Measurements from ENCODE around the gene GNAI3.

The GNAI3 gene

DNA sequence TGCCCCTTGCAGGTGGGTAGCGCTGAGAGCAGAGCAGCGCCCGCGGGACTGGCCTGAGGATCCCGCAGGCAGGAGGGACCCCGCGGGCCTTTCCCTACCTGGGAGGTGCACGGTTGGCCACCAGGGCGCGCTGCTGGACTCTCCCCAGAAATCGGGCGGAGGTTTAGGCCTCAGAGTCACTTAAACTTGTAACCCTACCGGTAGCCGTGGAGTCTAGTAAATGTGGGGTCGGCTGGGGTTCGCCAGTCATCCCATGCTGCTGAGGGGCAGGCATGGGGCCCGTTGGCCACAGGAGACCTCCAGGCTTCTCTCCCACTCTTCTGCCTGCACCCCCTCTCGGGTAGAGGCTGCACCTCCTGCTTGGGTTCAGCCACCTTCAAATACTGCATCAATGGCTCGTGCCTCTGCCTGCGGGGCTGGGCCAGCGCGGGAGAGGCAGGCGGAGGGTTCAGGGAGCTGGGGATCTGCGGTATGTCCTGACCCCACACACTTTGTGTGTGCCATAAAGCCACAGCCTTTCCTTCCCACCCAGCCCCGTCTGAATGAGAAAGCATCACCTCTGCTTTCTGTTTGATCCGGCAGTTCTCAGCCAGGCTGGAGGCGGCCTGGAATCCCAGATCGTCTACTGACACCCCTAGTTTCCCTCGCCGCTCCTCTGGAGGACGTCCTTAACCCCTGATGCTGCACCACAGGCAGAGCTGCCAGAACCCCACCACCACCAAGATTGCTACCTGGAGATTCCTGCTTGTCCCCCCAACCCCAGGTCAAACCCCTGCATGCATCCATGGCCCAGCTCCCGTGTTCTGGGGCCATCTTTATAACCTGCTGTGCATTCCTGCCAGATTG, 95.2 kb downstream of the GNAI3 start (continued):
- TF ChIP-seq ZNF555 (tag by site-specific recombination; conservative IDR thresholded peaks at IDR 0.05) (no peak), ZNF362 (tag by site-specific recombination; IDR thresholded peaks at IDR 0.05) (no peak), ZNF350 (tag by site-specific recombination; IDR thresholded peaks at IDR 0.05) (no peak), ZNF138 (tag by site-specific recombination; IDR thresholded peaks at IDR 0.05; ENCODE audit: borderline replicate concordance) (no peak), KLF8 (tag by site-specific recombination; IDR thresholded peaks at IDR 0.05) (no peak), ZNF169 (tag by site-specific recombination; IDR thresholded peaks at IDR 0.05) (no peak)
- TF ChIP-seq, protein P1, sequence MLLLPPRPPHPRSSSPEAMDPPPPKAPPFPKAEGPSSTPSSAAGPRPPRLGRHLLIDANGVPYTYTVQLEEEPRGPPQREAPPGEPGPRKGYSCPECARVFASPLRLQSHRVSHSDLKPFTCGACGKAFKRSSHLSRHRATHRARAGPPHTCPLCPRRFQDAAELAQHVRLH (tag by site-specific recombination; IDR thresholded peaks at IDR 0.05): no peak
- TF ChIP-seq, protein P2, sequence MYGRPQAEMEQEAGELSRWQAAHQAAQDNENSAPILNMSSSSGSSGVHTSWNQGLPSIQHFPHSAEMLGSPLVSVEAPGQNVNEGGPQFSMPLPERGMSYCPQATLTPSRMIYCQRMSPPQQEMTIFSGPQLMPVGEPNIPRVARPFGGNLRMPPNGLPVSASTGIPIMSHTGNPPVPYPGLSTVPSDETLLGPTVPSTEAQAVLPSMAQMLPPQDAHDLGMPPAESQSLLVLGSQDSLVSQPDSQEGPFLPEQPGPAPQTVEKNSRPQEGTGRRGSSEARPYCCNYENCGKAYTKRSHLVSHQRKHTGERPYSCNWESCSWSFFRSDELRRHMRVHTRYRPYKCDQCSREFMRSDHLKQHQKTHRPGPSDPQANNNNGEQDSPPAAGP (tag by site-specific recombination; IDR thresholded peaks at IDR 0.05): no peak

DNA sequence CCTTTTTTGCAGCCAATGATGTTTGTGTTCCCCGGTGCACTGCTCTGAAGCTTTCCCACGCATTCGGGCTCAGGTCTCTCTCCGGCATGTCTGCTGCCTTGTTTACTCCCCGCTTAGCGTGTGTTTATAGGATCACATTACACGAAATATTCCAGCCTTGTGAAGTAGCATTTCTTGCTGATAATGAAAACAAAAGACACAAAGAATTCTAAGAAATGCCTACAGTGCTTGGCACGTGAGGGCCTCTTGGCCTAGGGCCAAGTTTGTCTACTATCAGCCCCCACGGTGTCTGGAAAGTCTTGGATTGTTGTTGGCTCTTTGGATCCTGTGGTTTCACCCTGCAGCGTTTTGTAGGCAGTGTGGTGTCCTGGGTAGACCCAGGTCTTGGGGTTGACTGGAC, 96.3 kb downstream of the GNAI3 start:
- TF ChIP-seq ZNF677 (tag by site-specific recombination; IDR thresholded peaks at IDR 0.05) (no peak), HIC1 (tag by site-specific recombination; IDR thresholded peaks at IDR 0.05) (no peak), ZNF221 (tag by site-specific recombination; IDR thresholded peaks at IDR 0.05; ENCODE audit: borderline replicate concordance) (no peak), ZNF223 (tag by site-specific recombination; IDR thresholded peaks at IDR 0.05) (no peak), ZNF174 (tag by site-specific recombination; IDR thresholded peaks at IDR 0.05) (no peak), ZNF354C (tag by site-specific recombination; IDR thresholded peaks at IDR 0.05; ENCODE audit: borderline replicate concordance, low read depth) (no peak), ZNF433 (tag by site-specific recombination; IDR thresholded peaks at IDR 0.05; ENCODE audit: low read depth) (no peak), ZNF514 (tag by site-specific recombination; IDR thresholded peaks at IDR 0.05) (no peak), ZBTB48 (tag by site-specific recombination; IDR thresholded peaks at IDR 0.05) (no peak), ZNF518A (tag by site-specific recombination; conservative IDR thresholded peaks at IDR 0.05; ENCODE audit: low read depth) (no peak), ZNF548 (tag by site-specific recombination; IDR thresholded peaks at IDR 0.05) (no peak), ZNF623 (tag by site-specific recombination; IDR thresholded peaks at IDR 0.05) (no peak), ZNF521 (tag by site-specific recombination; IDR thresholded peaks at IDR 0.05) (no peak)
- TF ChIP-seq, protein P3, sequence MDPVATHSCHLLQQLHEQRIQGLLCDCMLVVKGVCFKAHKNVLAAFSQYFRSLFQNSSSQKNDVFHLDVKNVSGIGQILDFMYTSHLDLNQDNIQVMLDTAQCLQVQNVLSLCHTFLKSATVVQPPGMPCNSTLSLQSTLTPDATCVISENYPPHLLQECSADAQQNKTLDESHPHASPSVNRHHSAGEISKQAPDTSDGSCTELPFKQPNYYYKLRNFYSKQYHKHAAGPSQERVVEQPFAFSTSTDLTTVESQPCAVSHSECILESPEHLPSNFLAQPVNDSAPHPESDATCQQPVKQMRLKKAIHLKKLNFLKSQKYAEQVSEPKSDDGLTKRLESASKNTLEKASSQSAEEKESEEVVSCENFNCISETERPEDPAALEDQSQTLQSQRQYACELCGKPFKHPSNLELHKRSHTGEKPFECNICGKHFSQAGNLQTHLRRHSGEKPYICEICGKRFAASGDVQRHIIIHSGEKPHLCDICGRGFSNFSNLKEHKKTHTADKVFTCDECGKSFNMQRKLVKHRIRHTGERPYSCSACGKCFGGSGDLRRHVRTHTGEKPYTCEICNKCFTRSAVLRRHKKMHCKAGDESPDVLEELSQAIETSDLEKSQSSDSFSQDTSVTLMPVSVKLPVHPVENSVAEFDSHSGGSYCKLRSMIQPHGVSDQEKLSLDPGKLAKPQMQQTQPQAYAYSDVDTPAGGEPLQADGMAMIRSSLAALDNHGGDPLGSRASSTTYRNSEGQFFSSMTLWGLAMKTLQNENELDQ (tag by site-specific recombination; IDR thresholded peaks at IDR 0.05; ENCODE audit: low read depth): no peak
- Histone ChIP-seq H3K36me3 (ENCODE audit: control insufficient read depth in 2 of 2, insufficient read depth in 1 of 2, low read length in 2 of 2) (no peaks in the 10 kb centered on the region), H3K9me3 (ENCODE audit: control insufficient read depth, insufficient read depth, low read depth, low read length) (no peaks in the 10 kb centered on the region), H3K27ac (ENCODE audit: extremely low read depth, low read depth, low read length) (no peak overlapping the region), H3K4me1 (ENCODE audit: control insufficient read depth, insufficient read depth, low read length) (no peaks in the 10 kb centered on the region), H3K4me3 (ENCODE audit: low read depth, low read length) (no peak overlapping the region)
- ChIA-PET CTCF (interaction anchor here (0.7 to 11.3 kb wide), 7 partner anchors 6 to 332 kb away, joined by 3 to 345 read pairs (median 4); no protein-coding TSS in a partner anchor), POLR2A (no interaction called here)
